ENCODE measurements around the gene OPRM1.

Gene OPRM1

GRCh38 chr6:154092326-154092962, 53.4 kb downstream of the OPRM1 start:
- no peak for DNase-seq

- no peak for DNase-seq
Measured at GRCh38 chr6:154093231-154094044, 54.4 kb downstream of the OPRM1 start.

- no peak for DNase-seq
Measured at GRCh38 chr6:154095571-154095970, 56.5 kb downstream of the OPRM1 start.

GRCh38 chr6:154096316-154096715, 57.3 kb downstream of the OPRM1 start:
- no peak for DNase-seq

GRCh38 chr6:154096834-154097233, 57.8 kb downstream of the OPRM1 start:
- no peak for DNase-seq

GRCh38 chr6:154099211-154099610, 60.2 kb downstream of the OPRM1 start:
- DNase-seq: no peak

GRCh38 chr6:154106251-154106650, 67.2 kb downstream of the OPRM1 start:
- peak; percentile 19 for DNase-seq

GRCh38 chr6:154111025-154111424, 72.0 kb downstream of the OPRM1 start:
- DNase-seq: no peak

GRCh38 chr6:154112181-154112809, 73.3 kb downstream of the OPRM1 start:
- DNase-seq: peak; percentile 13

GRCh38 chr6:154113392-154113791, 74.4 kb downstream of the OPRM1 start:
- no peak for DNase-seq

- no peak for DNase-seq
Measured at GRCh38 chr6:154117485-154117884, 78.4 kb downstream of the OPRM1 start.

- DNase-seq: peak; percentile 43
Measured at GRCh38 chr6:154122195-154122925, 83.3 kb downstream of the OPRM1 start.

GRCh38 chr6:154123155-154123956, 84.3 kb downstream of the OPRM1 start:
- peak; percentile 94 for DNase-seq

GRCh38 chr6:154125421-154125820, 86.4 kb downstream of the OPRM1 start:
- peak; percentile 70 for DNase-seq

GRCh38 chr6:154127657-154128056, 88.6 kb downstream of the OPRM1 start:
- DNase-seq: no peak

- DNase-seq: no peak
Measured at GRCh38 chr6:154134471-154135147, 95.6 kb downstream of the OPRM1 start.

GRCh38 chr6:154138793-154139192, 99.8 kb downstream of the OPRM1 start:
- peak; percentile 97 for DNase-seq

GRCh38 chr6:154139892-154140291, 100.9 kb downstream of the OPRM1 start:
- peak; percentile 98 for DNase-seq

- DNase-seq: peak; percentile 42
Measured at GRCh38 chr6:154140743-154141142, 101.7 kb downstream of the OPRM1 start.

- DNase-seq: no peak
Measured at GRCh38 chr6:154143753-154144152, 104.7 kb downstream of the OPRM1 start.

GRCh38 chr6:154154389-154154967, 115.4 kb downstream of the OPRM1 start:
- DNase-seq: peak; percentile 72
